ENCODE results near the gene UBXN10. TPM values are rescaled to one million over a fixed set of nuclear protein-coding genes. Genes with fewer than 3 reads are reported as not detected.

UBXN10 gene
- total and polyA plus RNA-seq, 2 of the 13 experiments (the other 11 are each of a cell fraction or from before 2014, with no cell fraction given) = 0.04 to 0.05 TPM

DNA sequence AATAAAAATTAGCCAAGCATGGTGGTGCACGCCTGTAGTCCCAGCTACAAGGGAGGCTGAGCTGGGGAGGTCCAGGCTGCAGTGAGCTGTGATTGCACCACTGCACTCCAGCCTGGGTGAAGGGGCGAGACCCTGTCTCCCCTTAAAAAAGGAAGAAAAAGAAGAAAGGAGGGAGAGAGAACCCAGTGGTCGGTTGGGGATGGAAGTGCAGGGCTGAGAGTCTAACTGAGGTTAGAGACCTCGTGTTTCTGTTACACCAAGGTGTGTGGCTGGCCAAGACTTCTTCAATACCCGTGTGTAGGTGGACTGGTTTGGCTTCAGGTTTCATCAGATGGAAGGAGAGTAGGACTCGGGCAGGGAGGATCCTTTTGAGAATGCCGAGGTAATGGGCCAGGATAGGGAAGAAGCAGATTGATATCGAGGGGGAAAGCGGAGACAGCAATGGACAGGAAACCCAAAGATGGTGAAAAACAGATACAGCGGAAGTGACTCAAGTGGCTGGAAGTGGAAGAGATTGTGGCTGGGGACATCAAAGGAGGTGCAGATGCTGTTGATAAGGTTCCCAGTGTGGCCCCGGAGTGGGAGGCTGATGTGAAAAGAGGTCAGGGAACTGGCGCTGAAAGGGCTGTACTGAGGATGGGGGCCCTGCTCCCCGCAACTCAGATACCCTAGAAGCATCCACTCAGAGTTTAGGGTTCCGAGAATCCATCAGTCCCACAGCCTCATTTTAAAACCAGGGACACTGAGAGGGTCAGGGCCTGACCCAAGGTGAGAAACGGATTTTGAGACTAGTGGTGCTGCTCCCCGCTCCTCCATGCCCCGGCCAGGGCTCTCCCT lies 681 bp upstream of the UBXN10 start:
- Histone ChIP-seq H3K4me1 (ENCODE audit: insufficient read depth, low read length) (peaks cover 34% of the 10 kb centered on the region), H3K4me2 (ENCODE audit: low read depth, low read length) (peak overlapping the region; percentile 33; the same call in 1 of the 2 replicates), H3K27ac (ENCODE audit: extremely low read length, insufficient read depth, low read length) (no peak overlapping the region), H3K9me3 (ENCODE audit: low read length) (no peaks in the 10 kb centered on the region), H3K79me2 (ENCODE audit: insufficient read depth, low read length) (no peaks in the 10 kb centered on the region), H2AFZ (ENCODE audit: low read length) (no peak overlapping the region), H3K4me3 (replicated peaks in 1 of 3; ENCODE audit: insufficient read depth in 1 of 3, low read depth in 2 of 3, low read length in 3 of 3) (no peak overlapping the region), H3K36me3 (replicated peaks in 1 of 2; ENCODE audit: control insufficient read depth in 1 of 2, insufficient read depth in 2 of 2, low read length in 2 of 2) (no peaks in the 10 kb centered on the region), H4K20me1 (ENCODE audit: insufficient read depth, low read length) (no peaks in the 10 kb centered on the region), H3K27me3 (ENCODE audit: control insufficient read depth in 1 of 2, insufficient read depth in 2 of 2, low read length in 2 of 2) (peaks cover 2 to 49% of the 10 kb centered on the region in 2 experiments; a peak in 3 of 5 replicates), H3K9ac (ENCODE audit: insufficient read depth, low read depth, low read length) (no peak overlapping the region)
- no peak for DNase-seq (ENCODE audit: low spot score)
- POLR2A ChIA-PET = no interaction called here
- CTCF ChIA-PET (ENCODE audit: low intra/inter-chr PET ratio, low total read pairs) = interaction anchor here (0.5 kb wide), 1 partner anchor 211 kb away, joined by 3 read pairs; no protein-coding TSS in a partner anchor
- intact Hi-C loops (cut with micrococcal nuclease; ENCODE audit: unreplicated experiment) (no loop called here), in situ Hi-C loops (cut with HindIII; ENCODE audit: extremely low pct_ligation_motif_present, low pct_unique_long_range_greater_than_20kb) (no loop called here)
- WGBS (ENCODE audit: low lambda C conversion rate) = 62% methylated on average over 16 of the region's 17 CpGs
- ATAC-seq = peak; percentile 21; the same call in 2 of the 3 replicates
- no TSS peak for BruUV-seq (replicated peaks)
- FAIRE-seq = no peak
- TF ChIP-seq, protein P1, sequence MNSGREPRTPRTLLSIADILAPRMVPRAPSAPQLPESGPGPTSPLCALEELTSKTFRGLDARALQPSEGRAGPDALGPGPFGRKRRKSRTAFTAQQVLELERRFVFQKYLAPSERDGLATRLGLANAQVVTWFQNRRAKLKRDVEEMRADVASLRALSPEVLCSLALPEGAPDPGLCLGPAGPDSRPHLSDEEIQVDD (CRISPR knock-in tag; IDR thresholded peaks at IDR 0.05; ENCODE audit: borderline replicate concordance) = no peak
- TF ChIP-seq ZNF460 (CRISPR knock-in tag; IDR thresholded peaks at IDR 0.05; ENCODE audit: borderline replicate concordance) (peak; percentile 22; the same call in 1 of the 2 replicates), FOSL2 (CRISPR knock-in tag; IDR thresholded peaks at IDR 0.05) (peak; percentile 18; the same call in 1 of the 2 replicates), HNRNPK (IDR thresholded peaks at IDR 0.05; ENCODE audit: low read depth, low read length, poor library complexity, severe bottlenecking) (no peak), ZNF484 (CRISPR knock-in tag; IDR thresholded peaks at IDR 0.05; ENCODE audit: borderline replicate concordance, low read depth) (no peak), GABPA (IDR thresholded peaks at IDR 0.05; ENCODE audit: low read depth, low read length) (no peak), GABPA (CRISPR knock-in tag; IDR thresholded peaks at IDR 0.05; ENCODE audit: low read depth) (peak; percentile 81), ZBTB42 (CRISPR knock-in tag; IDR thresholded peaks at IDR 0.05) (no peak), ZNF326 (CRISPR knock-in tag; IDR thresholded peaks at IDR 0.05; ENCODE audit: borderline replicate concordance) (no peak), ZNF331 (CRISPR knock-in tag; IDR thresholded peaks at IDR 0.05) (no peak), ZNF782 (CRISPR knock-in tag; IDR thresholded peaks at IDR 0.05; ENCODE audit: borderline replicate concordance) (no peak), ZFP1 (CRISPR knock-in tag; IDR thresholded peaks at IDR 0.05) (no peak), MIER2 (CRISPR knock-in tag; IDR thresholded peaks at IDR 0.05) (no peak), SAP130 (CRISPR knock-in tag; IDR thresholded peaks at IDR 0.05; ENCODE audit: low read depth) (no peak)
- TF ChIP-seq, protein P2, sequence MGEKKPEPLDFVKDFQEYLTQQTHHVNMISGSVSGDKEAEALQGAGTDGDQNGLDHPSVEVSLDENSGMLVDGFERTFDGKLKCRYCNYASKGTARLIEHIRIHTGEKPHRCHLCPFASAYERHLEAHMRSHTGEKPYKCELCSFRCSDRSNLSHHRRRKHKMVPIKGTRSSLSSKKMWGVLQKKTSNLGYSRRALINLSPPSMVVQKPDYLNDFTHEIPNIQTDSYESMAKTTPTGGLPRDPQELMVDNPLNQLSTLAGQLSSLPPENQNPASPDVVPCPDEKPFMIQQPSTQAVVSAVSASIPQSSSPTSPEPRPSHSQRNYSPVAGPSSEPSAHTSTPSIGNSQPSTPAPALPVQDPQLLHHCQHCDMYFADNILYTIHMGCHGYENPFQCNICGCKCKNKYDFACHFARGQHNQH (CRISPR knock-in tag; IDR thresholded peaks at IDR 0.05) = no peak
- TF ChIP-seq, protein P3, sequence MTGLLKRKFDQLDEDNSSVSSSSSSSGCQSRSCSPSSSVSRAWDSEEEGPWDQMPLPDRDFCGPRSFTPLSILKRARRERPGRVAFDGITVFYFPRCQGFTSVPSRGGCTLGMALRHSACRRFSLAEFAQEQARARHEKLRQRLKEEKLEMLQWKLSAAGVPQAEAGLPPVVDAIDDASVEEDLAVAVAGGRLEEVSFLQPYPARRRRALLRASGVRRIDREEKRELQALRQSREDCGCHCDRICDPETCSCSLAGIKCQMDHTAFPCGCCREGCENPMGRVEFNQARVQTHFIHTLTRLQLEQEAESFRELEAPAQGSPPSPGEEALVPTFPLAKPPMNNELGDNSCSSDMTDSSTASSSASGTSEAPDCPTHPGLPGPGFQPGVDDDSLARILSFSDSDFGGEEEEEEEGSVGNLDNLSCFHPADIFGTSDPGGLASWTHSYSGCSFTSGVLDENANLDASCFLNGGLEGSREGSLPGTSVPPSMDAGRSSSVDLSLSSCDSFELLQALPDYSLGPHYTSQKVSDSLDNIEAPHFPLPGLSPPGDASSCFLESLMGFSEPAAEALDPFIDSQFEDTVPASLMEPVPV (CRISPR knock-in tag; IDR thresholded peaks at IDR 0.05) = no peak
- TF ChIP-seq, protein P4, sequence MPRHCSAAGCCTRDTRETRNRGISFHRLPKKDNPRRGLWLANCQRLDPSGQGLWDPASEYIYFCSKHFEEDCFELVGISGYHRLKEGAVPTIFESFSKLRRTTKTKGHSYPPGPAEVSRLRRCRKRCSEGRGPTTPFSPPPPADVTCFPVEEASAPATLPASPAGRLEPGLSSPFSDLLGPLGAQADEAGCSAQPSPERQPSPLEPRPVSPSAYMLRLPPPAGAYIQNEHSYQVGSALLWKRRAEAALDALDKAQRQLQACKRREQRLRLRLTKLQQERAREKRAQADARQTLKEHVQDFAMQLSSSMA (CRISPR knock-in tag; IDR thresholded peaks at IDR 0.05) = no peak
